GM19193 (cell line): Measurements from ENCODE around the gene ATP5MC2.

Experiments
- POLR2A ChIP-seq: IDR thresholded peaks from 4 replicates; pipeline ENCODE4 v1.6.1; 2011; ENCODE audit not compliant: insufficient read depth, insufficient read length; ENCODE audit errors: extremely low read depth

ATP5MC2 gene

DNA sequence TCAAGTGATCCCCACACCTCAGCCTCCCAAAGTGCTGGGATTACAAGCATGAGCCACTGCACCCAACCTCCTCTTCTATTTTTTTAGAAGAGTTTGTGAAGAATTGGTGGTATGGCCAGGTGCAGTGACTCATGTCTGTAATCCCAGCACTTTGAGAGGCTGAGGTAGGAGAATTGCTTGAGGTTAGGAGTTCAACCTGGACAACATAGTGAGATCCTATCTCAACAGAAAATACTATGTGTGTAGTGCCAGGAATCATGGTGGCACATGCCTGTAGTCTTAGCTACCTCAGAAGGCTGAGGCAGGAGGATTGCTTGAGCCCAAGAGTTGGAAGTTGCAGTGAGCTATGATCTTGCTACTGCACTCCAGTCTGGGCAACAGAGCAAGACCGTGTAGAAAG is 44.2 kb downstream of the ATP5MC2 start:
- TF ChIP-seq POLR2A, result no peak

GRCh38 chr12:53627919-53628318 is 48.0 kb downstream of the ATP5MC2 start:
- TF ChIP-seq POLR2A, result no peak

DNA sequence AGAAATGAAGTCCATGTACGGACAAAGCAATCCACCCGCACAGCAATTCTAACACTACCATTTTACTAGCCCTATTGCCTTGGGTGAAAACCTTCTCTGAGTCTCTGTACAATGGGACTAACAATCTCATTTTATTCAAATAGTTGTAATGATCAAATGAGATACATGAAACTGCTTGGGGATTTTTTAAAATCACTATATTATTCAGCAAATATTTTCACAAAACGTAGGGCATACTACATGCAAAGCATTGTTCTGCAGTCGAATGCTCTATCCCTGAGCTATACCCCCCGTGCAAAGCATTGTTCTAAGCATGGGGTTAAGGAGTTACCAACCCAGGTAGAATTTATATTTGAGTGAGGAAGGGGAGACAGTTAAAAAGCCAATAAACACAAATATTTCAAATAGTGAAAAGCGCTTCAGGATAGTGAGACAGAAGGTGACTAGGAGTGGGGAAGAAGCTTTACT is 49.1 kb downstream of the ATP5MC2 start:
- no peak for TF ChIP-seq POLR2A

- TF ChIP-seq POLR2A, result peak; percentile 87
Measured at GRCh38 chr12:53625946-53626701, 49.8 kb downstream of the ATP5MC2 start, which contains the start of gene ATF7. ATF7 (minus strand) TSS chr12:53626382; CDS start chr12:53601000, 25,382 bp downstream.

DNA sequence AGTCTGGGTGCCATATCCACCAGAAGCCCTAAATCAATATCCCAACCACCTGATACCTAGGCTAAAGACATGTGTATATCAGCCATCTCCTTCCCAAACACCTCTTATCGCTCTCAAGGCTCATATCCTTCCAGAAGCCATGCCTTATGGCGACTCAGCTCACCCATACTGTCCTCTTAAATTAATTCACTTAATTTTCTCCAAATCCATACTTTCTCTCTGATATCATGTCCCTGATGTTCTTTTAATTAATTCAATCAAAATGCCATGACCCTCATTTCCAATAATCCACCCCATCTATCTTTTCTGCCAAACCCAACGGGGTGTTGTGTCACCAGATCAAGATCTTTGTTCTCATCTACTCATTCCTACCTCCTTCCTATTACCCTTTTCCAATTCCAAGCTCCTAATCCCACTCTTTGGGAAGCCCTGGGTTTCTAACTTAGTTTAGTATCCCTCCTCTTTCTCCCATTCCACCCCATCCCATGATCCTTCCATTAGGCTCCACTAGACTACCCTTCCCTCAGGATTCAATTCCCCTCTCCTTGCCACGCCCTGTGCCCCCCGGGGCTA is 50.4 kb downstream of the ATP5MC2 start:
- TF ChIP-seq POLR2A, result no peak

- no peak for TF ChIP-seq POLR2A
Measured at GRCh38 chr12:53624956-53625355, 50.9 kb downstream of the ATP5MC2 start.

GRCh38 chr12:53624458-53624857 is 51.4 kb downstream of the ATP5MC2 start:
- no peak for TF ChIP-seq POLR2A

GRCh38 chr12:53623548-53624385 is 52.1 kb downstream of the ATP5MC2 start:
- TF ChIP-seq POLR2A, result no peak

GRCh38 chr12:53622724-53623123 is 53.2 kb downstream of the ATP5MC2 start:
- no peak for TF ChIP-seq POLR2A

DNA sequence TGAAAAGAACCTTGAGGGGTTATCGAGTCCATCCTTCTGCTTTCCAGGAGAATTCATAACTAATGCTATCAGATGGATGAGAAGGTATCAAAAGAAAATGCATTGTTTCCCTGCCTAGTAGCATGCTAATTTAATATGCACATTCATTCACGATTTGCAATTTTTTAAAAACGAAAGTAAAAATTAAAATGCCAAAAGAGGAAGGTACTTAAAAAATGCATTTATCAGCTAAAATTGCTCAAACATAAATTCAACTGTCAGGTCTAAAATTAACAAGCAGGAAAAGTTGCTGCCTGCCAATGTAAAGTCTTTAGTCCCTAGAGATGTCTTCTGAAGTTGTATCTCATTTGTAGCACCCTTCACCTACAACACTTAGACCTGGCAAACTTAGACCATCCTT is 57.6 kb downstream of the ATP5MC2 start:
- no peak for TF ChIP-seq POLR2A

DNA sequence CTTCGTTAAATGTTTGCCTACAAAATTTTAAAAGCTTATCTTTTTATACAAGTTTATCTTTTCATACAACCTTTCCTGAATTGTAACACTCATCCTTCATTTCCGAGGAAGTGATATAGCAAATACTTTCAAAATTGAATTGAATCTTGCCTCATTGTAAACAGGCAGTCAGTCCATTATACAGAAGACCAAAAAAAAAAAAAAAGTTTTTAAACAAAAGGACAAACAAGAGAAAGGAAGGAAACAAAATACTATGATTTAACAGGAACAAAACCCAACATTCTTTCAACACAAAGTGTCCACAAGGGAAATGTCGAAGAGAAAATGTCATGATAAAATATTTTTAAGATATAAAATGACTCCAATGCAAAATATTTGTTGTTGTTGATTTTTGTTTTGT is 58.2 kb downstream of the ATP5MC2 start:
- TF ChIP-seq POLR2A, result no peak

DNA sequence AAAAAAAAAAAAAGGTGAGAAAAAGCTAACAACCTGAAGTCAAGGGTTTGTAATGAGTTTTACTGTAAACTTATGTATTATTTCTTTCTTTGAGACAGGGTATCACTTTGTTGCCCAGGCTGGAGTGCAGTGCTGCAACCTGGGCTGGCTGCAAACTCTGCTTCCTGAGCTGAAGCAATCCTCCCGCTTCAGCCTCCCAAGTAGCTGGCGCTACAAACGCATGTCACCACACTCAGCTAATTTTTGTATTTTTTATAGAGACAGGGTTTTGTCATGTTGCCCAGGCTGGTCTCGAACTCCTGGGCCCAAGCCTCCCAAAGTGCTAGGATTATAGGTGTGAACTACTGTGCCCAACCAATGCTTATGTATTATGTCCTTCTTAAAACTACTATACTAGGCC is 58.9 kb downstream of the ATP5MC2 start:
- no peak for TF ChIP-seq POLR2A
